WTC11 (cell line): ENCODE data around the gene SELENOW. TPM values are rescaled to one million over a fixed set of nuclear protein-coding genes. Genes with fewer than 3 reads are reported as not detected.

Source experiments
- ATAC-seq: fragments of 200-7000 bp; cut with Tn5 transposase; 2 replicates; pipeline ENCODE4 v1.10.0; 2021; ENCODE audit warnings: mild to moderate bottlenecking, moderate library complexity
- CTCF ChIA-PET: fragments of 300-600 bp; sonication (Branson Sonifier 250); formaldehyde crosslinking; loops from one replicate; lab custom pipeline; 2021; ENCODE audit warnings: antibody characterized with exemption; lab: Charles Lee
- POLR2A ChIA-PET: fragments of 350-600 bp; sonication (Branson Sonifier 250); formaldehyde crosslinking; loops from one replicate; lab custom pipeline; 2021; ENCODE audit warnings: antibody characterized with exemption; lab: Charles Lee
- DNase-seq: peaks from one replicate; pipeline ENCODE4 v3.0.0; 2021; ENCODE audit warnings: low spot score
- H3K27ac Mint-ChIP-seq: 2 replicates; pipeline ENCODE4 v1.8.0; 2021; ENCODE audit warnings: mixed read lengths
- H3K27me3 Mint-ChIP-seq: 2 replicates; pipeline ENCODE4 v1.8.0; 2021; ENCODE audit warnings: low read depth, mild to moderate bottlenecking, moderate library complexity, mixed read lengths
- H3K36me3 Mint-ChIP-seq: 2 replicates; pipeline ENCODE4 v1.8.0; 2021; ENCODE audit warnings: mixed read lengths
- H3K4me1 Mint-ChIP-seq: 2 replicates; pipeline ENCODE4 v1.8.0; 2022; ENCODE audit warnings: mixed read lengths
- H3K4me3 Mint-ChIP-seq: 2 replicates; pipeline ENCODE4 v1.8.0; 2021; ENCODE audit warnings: mild to moderate bottlenecking, moderate library complexity, mixed read lengths
- H3K9me3 Mint-ChIP-seq: 2 replicates; pipeline ENCODE4 v1.8.0; 2021; ENCODE audit warnings: mixed read lengths
- ATF1 ChIP-seq: sonication (generic); formaldehyde crosslinking; IDR thresholded peaks from 2 replicates; pipeline ENCODE4 v1.8.1; 2023; ENCODE audit warnings: mild to moderate bottlenecking, moderate library complexity, missing genetic modification reagents
- ATF2 ChIP-seq: sonication (generic); formaldehyde crosslinking; IDR thresholded peaks from 2 replicates; pipeline ENCODE4 v1.8.1; 2022; ENCODE audit warnings: low read depth, missing genetic modification reagents, borderline replicate concordance
- ATF6 ChIP-seq: sonication (generic); formaldehyde crosslinking; IDR thresholded peaks from 2 replicates; pipeline ENCODE4 v1.8.1; 2023; ENCODE audit warnings: mild to moderate bottlenecking, missing genetic modification reagents
- CBFB ChIP-seq: sonication (generic); formaldehyde crosslinking; IDR thresholded peaks from 2 replicates; pipeline ENCODE4 v1.8.1; 2022; ENCODE audit warnings: mild to moderate bottlenecking, low read depth, missing genetic modification reagents
- CDX4 ChIP-seq: fragments of 250-450 bp; sonication (Bioruptor Pico); IDR thresholded peaks from 2 replicates; pipeline ENCODE4 v1.9.0; 2021; ENCODE audit warnings: moderate library complexity, mild to moderate bottlenecking, inconsistent platforms, borderline replicate concordance
- CTCF ChIP-seq: fragments of 200-600 bp; IDR thresholded peaks from 2 replicates; pipeline ENCODE4 v1.8.0; 2022; ENCODE audit warnings: antibody characterized with exemption
- E2F1 ChIP-seq: sonication (generic); formaldehyde crosslinking; IDR thresholded peaks from 2 replicates; pipeline ENCODE4 v1.8.0; 2022; ENCODE audit warnings: mild to moderate bottlenecking, missing genetic modification reagents
- ELF4 ChIP-seq: sonication (generic); formaldehyde crosslinking; IDR thresholded peaks from 2 replicates; pipeline ENCODE4 v1.8.1; 2022; ENCODE audit warnings: low read depth, mild to moderate bottlenecking, moderate library complexity, missing genetic modification reagents
- ESRRA ChIP-seq: sonication (generic); formaldehyde crosslinking; IDR thresholded peaks from 2 replicates; pipeline ENCODE4 v1.8.1; 2022; ENCODE audit warnings: mild to moderate bottlenecking, missing genetic modification reagents, borderline replicate concordance
- GABPB1 ChIP-seq: sonication (generic); formaldehyde crosslinking; IDR thresholded peaks from 2 replicates; pipeline ENCODE4 v1.8.1; 2023; ENCODE audit warnings: mild to moderate bottlenecking, missing genetic modification reagents
- GRHL2 ChIP-seq: fragments of 250-450 bp; sonication (Bioruptor Pico); IDR thresholded peaks from 2 replicates; pipeline ENCODE4 v1.8.0; 2022; ENCODE audit warnings: mild to moderate bottlenecking, moderate library complexity; ENCODE audit not compliant: insufficient replicate concordance, severe bottlenecking
- IRF1 ChIP-seq: sonication (generic); formaldehyde crosslinking; IDR thresholded peaks from 2 replicates; pipeline ENCODE4 v1.8.0; 2023; ENCODE audit warnings: missing genetic modification reagents
- MYBL2 ChIP-seq: sonication (generic); formaldehyde crosslinking; IDR thresholded peaks from 2 replicates; pipeline ENCODE4 v1.8.1; 2023; ENCODE audit warnings: mild to moderate bottlenecking, moderate library complexity, missing genetic modification reagents
- NFE2L1 ChIP-seq: sonication (generic); formaldehyde crosslinking; IDR thresholded peaks from 2 replicates; pipeline ENCODE4 v1.8.1; 2023; ENCODE audit warnings: missing genetic modification reagents
- NFYB ChIP-seq: sonication (generic); formaldehyde crosslinking; conservative IDR thresholded peaks from 2 replicates; pipeline ENCODE4 v1.8.0; 2022; ENCODE audit warnings: low read depth, missing genetic modification reagents
- NR1H2 ChIP-seq: sonication (generic); formaldehyde crosslinking; IDR thresholded peaks from 2 replicates; pipeline ENCODE4 v1.9.0; 2021; ENCODE audit warnings: mild to moderate bottlenecking, moderate library complexity, missing genetic modification reagents
- OVOL2 ChIP-seq: fragments of 250-450 bp; sonication (Bioruptor Pico); IDR thresholded peaks from 2 replicates; pipeline ENCODE4 v1.9.0; 2021; ENCODE audit warnings: mild to moderate bottlenecking, borderline replicate concordance
- USF1 ChIP-seq: sonication (generic); formaldehyde crosslinking; IDR thresholded peaks from 2 replicates; pipeline ENCODE4 v1.8.0; 2022; ENCODE audit warnings: mild to moderate bottlenecking, missing genetic modification reagents
- ZBTB21 ChIP-seq: sonication (generic); formaldehyde crosslinking; IDR thresholded peaks from 2 replicates; pipeline ENCODE4 v1.8.1; 2023; ENCODE audit warnings: mild to moderate bottlenecking, missing genetic modification reagents, borderline replicate concordance
- ZNF232 ChIP-seq: sonication (generic); formaldehyde crosslinking; IDR thresholded peaks from 2 replicates; pipeline ENCODE4 v1.8.0; 2022; ENCODE audit warnings: mild to moderate bottlenecking, missing genetic modification reagents
- ZNF263 ChIP-seq: sonication (generic); formaldehyde crosslinking; IDR thresholded peaks from 2 replicates; pipeline ENCODE4 v1.8.1; 2022; ENCODE audit warnings: low read depth, mild to moderate bottlenecking, moderate library complexity, missing genetic modification reagents
- ZNF532 ChIP-seq: fragments of 250-450 bp; sonication (Bioruptor Pico); IDR thresholded peaks from 2 replicates; pipeline ENCODE4 v1.9.0; 2021; ENCODE audit warnings: mild to moderate bottlenecking, borderline replicate concordance
- ZSCAN18 ChIP-seq: fragments of 250-450 bp; sonication (Bioruptor Pico); IDR thresholded peaks from 2 replicates; pipeline ENCODE4 v2.1.2; 2022; ENCODE audit warnings: mild to moderate bottlenecking, moderate library complexity
- total RNA-seq: library from RNA; stranded (reverse); gene quantifications from 3 replicates; pipeline ENCODE4 v1.2.3, GENCODE V29; 2021

Gene SELENOW
- total RNA-seq, 1 experiment from 2014 or later: 391 TPM

GRCh38 chr19:47766359-47766620 lies 12.2 kb upstream of the SELENOW start (continued):
- no peak for TF ChIP-seq CDX4 (CRISPR knock-in tag)
- no peak for TF ChIP-seq CTCF
- no peak for TF ChIP-seq CBFB (CRISPR knock-in tag)
- no peak for TF ChIP-seq ZNF232 (CRISPR knock-in tag)
- TF ChIP-seq NR1H2 (CRISPR knock-in tag): no peak
- no peak for TF ChIP-seq NFE2L1 (CRISPR knock-in tag)
- no peak for TF ChIP-seq ZNF263 (CRISPR knock-in tag)
- TF ChIP-seq MYBL2 (CRISPR knock-in tag): no peak
- no peak for TF ChIP-seq ATF6
- TF ChIP-seq NFYB (CRISPR knock-in tag): no peak
- TF ChIP-seq IRF1 (CRISPR knock-in tag): no peak
- TF ChIP-seq ZBTB21 (CRISPR knock-in tag): no peak
- no peak for TF ChIP-seq ATF1

- H3K27me3 Mint-ChIP-seq: no peaks in the 10 kb centered on the region
- no peak overlapping the region for H3K4me3 Mint-ChIP-seq
- peaks cover 26% of the 10 kb centered on the region for H3K4me1 Mint-ChIP-seq
- peaks cover 3% of the 10 kb centered on the region; the same call in 1 of the 2 replicates for H3K9me3 Mint-ChIP-seq
- no peak overlapping the region for H3K27ac Mint-ChIP-seq
- ChIA-PET POLR2A (interaction anchor here (1.6 kb wide), 1 partner anchor 22 kb away, joined by 3 read pairs; the partner anchor contains the start of gene NOP53), CTCF (interaction anchor here (1.1 to 8.5 kb wide), 5 partner anchors 9 to 337 kb away, joined by 3 to 368 read pairs (median 20); partner anchors contain the start of genes EHD2 and NOP53)
- DNase-seq (no peak), ATAC-seq (no peak)
- H3K36me3 Mint-ChIP-seq: no peaks in the 10 kb centered on the region
- TF ChIP-seq USF1 (CRISPR knock-in tag) (no peak), ZNF232 (CRISPR knock-in tag) (no peak), GRHL2 (CRISPR knock-in tag) (no peak), ZSCAN18 (no peak), ATF2 (CRISPR knock-in tag) (no peak), GABPB1 (no peak), ZNF532 (CRISPR knock-in tag) (no peak), OVOL2 (CRISPR knock-in tag) (no peak), E2F1 (CRISPR knock-in tag) (no peak), ELF4 (CRISPR knock-in tag) (no peak), ESRRA (CRISPR knock-in tag) (no peak), NFYB (CRISPR knock-in tag) (no peak)
These were observed 11.8 kb upstream of the SELENOW start for GRCh38 chr19:47766670-47767069.
